ENCODE data around the gene NYNRIN. TPM values are rescaled to one million over a fixed set of nuclear protein-coding genes. Genes with fewer than 3 reads are reported as not detected.

NYNRIN gene
- total and polyA plus RNA-seq, 9 donors, result 22.0 to 76.0 (median 54.6) TPM

DNA sequence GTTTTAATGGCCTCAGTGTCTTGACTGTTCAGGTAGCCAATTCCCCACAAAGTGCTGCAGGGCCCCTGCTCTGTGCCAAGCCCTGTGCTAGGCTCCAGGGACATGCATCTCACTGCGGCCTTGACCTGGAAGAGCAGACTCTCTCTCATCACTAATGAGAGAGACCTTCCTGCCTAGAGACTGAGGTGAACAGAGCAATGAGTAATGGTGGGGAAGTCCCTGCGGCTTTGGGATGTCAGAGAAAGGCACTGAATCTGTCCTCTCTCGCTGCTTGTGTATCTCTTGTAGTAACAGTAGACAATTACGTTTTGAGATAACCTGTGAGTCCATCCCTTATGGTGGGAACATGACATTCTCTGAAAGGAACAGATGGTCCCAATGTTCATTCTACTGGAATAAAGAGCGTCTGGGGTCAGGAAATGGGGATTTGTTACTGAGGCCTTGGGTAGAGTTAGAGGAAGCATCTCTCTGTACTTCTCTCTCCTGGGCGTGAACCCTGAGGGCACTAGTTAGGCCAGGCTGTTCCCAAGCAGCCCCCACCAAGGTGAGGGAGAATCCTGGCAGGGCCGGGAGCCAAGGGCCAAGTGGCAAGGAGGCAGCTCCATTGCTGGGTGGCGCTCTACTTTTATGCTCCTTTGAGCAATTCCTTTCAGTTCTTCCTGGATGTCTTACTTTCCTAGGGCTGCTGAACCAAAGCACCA is 17.3 kb upstream of the NYNRIN start:
- Histone ChIP-seq H3K4me1 (ENCODE audit: insufficient read depth) (no peaks in the 10 kb centered on the region), H3K27ac (no peak overlapping the region), H3K4me3 (no peak overlapping the region), H3K36me3 (no peaks in the 10 kb centered on the region), H3K27me3 (no peaks in the 10 kb centered on the region), H3K9me3 (no peaks in the 10 kb centered on the region)
- DNase-seq, result no peak
- TF ChIP-seq, protein P1, sequence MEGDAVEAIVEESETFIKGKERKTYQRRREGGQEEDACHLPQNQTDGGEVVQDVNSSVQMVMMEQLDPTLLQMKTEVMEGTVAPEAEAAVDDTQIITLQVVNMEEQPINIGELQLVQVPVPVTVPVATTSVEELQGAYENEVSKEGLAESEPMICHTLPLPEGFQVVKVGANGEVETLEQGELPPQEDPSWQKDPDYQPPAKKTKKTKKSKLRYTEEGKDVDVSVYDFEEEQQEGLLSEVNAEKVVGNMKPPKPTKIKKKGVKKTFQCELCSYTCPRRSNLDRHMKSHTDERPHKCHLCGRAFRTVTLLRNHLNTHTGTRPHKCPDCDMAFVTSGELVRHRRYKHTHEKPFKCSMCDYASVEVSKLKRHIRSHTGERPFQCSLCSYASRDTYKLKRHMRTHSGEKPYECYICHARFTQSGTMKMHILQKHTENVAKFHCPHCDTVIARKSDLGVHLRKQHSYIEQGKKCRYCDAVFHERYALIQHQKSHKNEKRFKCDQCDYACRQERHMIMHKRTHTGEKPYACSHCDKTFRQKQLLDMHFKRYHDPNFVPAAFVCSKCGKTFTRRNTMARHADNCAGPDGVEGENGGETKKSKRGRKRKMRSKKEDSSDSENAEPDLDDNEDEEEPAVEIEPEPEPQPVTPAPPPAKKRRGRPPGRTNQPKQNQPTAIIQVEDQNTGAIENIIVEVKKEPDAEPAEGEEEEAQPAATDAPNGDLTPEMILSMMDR (IDR thresholded peaks at IDR 0.05), result no peak
- TF ChIP-seq EP300 (IDR thresholded peaks at IDR 0.05) (no peak), POLR2A (IDR thresholded peaks at IDR 0.05) (no peak)
- intact Hi-C loops (cut with DNase I), result no loop called here
- WGBS, 3 donors, result 58 to 74% (median 66%) methylated on average over 8 of the region's 8 CpGs

DNA sequence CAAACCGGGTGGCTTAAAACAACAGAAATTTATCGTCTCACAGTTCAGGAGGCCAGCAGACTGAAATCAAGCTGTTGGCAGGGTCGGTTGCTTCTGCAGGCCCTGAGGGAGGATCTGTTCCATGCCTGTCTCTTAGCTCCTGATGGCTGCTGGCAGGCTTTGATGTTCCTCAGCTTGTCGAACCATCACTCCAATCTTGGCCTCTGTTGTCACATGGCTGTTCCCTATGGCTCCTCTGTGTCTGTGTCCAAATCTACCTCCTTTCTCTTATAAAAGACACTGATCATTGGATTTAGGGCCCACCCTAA is 16.8 kb upstream of the NYNRIN start:
- Histone ChIP-seq H3K4me1 (ENCODE audit: insufficient read depth) (no peaks in the 10 kb centered on the region), H3K27ac (no peak overlapping the region), H3K27me3 (no peaks in the 10 kb centered on the region), H3K4me3 (no peak overlapping the region), H3K36me3 (no peaks in the 10 kb centered on the region), H3K9me3 (no peaks in the 10 kb centered on the region)
- no peak for DNase-seq
- intact Hi-C loops (cut with DNase I), result no loop called here
- TF ChIP-seq POLR2A (IDR thresholded peaks at IDR 0.05) (no peak), EP300 (IDR thresholded peaks at IDR 0.05) (no peak)
- TF ChIP-seq, protein P1 (IDR thresholded peaks at IDR 0.05), result no peak
- WGBS, 3 donors, result 24 to 61% (median 52%) methylated on average over 4 of the region's 4 CpGs

DNA sequence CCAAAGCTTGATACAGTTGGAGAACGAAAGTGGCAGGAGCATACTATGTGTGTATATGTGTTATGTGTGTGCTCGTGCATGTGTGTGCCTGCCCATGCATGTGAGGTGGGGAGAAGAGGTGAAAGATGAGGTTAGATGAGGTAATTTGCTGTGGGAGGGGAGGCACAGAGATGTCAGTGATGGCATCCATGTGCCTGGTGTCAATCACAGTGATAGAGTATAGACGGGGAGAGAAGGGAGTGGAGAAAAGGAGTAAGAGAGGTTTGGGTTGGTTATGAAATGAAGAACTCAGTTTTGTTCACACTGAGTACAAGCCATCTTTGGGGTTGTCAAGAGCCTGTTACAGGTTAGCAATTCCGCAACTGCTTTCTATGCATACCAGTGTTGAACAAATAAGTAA is 14.6 kb upstream of the NYNRIN start:
- Histone ChIP-seq H3K4me1 (ENCODE audit: insufficient read depth) (peaks cover 2% of the 10 kb centered on the region), H3K9me3 (no peaks in the 10 kb centered on the region), H3K27ac (no peak overlapping the region), H3K4me3 (no peak overlapping the region), H3K27me3 (no peaks in the 10 kb centered on the region), H3K36me3 (no peaks in the 10 kb centered on the region)
- no peak for DNase-seq
- no peak for TF ChIP-seq POLR2A (IDR thresholded peaks at IDR 0.05)
- no peak for TF ChIP-seq EP300 (IDR thresholded peaks at IDR 0.05)
- TF ChIP-seq, protein P1 (IDR thresholded peaks at IDR 0.05), result no peak
- 77 to 89% (median 81%) methylated on average over 4 of the region's 4 CpGs for WGBS, 3 donors
- intact Hi-C loops (cut with DNase I), result no loop called here

DNA sequence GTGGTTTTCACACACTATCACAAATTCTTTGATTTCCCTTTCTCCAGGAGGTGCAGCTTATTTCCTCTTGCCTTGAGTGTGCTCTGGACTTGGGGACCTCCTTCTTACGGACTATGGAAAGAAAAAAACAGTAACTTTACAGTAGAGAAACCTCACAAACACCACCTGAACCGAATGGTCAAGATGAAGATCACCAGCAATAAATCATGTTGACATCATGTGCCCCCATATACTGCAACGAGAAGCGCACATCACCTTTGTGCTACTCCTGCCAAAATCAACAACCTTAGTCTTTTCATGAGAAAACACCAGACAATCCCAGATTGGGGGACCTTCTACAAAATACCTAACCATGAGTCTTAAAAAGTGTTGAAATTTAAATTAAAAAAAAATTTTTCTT is 13.3 kb upstream of the NYNRIN start:
- no peak for TF ChIP-seq POLR2A (IDR thresholded peaks at IDR 0.05)
- TF ChIP-seq, protein P1 (IDR thresholded peaks at IDR 0.05), result no peak
- TF ChIP-seq EP300 (IDR thresholded peaks at IDR 0.05), result no peak
- Histone ChIP-seq H3K9me3 (no peaks in the 10 kb centered on the region), H3K4me3 (no peak overlapping the region), H3K36me3 (no peaks in the 10 kb centered on the region), H3K4me1 (ENCODE audit: insufficient read depth) (peaks cover 2% of the 10 kb centered on the region), H3K27ac (no peak overlapping the region), H3K27me3 (no peaks in the 10 kb centered on the region)
- intact Hi-C loops (cut with DNase I), result no loop called here
- DNase-seq, result no peak
- 63 to 78% (median 72%) methylated on average over 4 of the region's 4 CpGs for WGBS, 3 donors

Measured in ovary (tissue), 9 donors.